HG03095 (cell line): ENCODE measurements around the gene SPATA6.

ENCODE experiments used
- ATAC-seq: cut with Tn5 transposase; IDR thresholded peaks from one replicate; pipeline ENCODE4 v1.9.1; 2021; ENCODE audit warnings: moderate library complexity; ENCODE audit not compliant: unreplicated experiment

SPATA6 gene

DNA sequence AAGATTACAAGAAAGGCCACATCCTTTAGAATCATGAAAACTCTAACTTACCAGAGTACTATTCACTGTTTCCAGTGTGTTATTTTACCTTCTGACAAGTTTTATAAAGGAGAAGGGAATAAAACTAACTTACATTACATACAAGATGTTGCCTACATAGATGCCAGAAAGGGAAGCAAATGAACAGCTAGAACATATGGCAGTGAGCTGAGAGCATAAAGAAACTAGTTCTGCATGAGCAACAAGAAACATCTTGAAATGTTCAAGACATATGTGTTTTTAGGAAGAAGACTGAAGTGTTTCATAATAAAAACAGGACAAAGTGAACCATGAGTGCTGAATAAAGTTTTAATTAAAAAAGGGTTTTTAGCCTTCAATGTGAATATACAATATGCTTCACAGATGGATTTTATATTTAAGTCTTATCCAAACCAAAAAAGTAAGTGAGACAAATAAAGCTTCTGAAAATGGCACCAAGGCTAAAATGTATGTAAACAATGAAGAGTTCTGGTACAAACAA lies 210.1 kb downstream of the SPATA6 start:
- ATAC-seq = no peak

DNA sequence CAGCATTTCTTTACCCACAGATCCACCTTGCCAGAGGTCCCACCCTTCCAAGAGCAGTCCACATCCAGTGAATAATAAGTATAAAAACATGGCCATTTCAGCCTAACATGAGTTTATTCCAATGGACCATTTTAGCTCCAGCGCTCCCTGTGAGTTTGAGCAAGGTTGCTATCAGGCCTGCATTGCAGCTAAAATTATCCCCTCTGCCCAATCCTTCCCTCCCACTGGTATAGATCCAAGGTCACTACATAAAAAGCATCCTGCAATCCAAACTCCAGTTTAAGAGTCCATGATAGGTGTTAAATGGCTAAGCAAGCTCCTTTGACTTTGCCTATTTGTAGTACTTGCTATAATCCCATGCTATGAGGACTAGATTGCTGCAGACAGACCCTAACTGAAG lies 213.9 kb downstream of the SPATA6 start:
- no peak for ATAC-seq

DNA sequence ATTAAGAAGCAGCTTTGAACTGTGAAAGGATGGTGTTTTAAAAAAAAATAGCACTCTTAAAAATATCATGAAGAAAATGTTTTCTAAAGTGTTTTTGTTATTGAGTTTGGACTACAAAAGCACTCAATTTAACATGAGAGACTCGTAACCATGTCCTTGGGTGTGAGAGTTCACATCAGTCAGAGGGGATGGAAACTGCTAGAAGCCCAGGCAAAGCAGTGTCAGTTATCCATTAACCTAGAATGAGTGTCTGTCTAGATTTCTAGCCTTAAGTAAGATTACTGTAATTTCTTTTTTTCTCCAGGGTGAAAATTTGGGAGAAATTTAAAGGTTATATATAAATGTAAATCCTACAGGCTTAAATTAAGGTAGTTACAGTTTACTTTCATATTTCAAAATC lies 217.8 kb downstream of the SPATA6 start:
- ATAC-seq = no peak

- ATAC-seq = no peak
Observed at GRCh38 chr1:48251821-48252220, 220.2 kb downstream of the SPATA6 start.

GRCh38 chr1:48251323-48251722 lies 220.7 kb downstream of the SPATA6 start:
- ATAC-seq = no peak

DNA sequence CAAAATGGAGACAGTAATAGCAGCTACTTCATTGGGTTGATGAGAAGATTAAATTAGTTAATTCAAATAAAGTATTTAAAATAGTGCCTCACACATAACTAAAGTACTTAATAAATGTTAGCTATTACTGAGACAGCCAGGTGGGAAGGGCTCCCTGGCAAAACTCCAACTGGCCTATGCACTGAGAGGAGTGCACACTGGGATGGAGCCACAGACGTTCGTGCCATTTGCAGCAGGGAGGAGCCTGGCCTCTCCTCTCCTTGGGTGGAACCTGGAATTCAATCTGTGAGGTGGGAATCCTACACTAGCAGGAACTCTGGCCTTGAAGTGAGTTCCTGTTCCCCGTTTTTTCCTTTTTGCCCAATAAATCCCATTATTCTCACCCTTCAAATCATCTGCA lies 221.4 kb downstream of the SPATA6 start:
- no peak for ATAC-seq

DNA sequence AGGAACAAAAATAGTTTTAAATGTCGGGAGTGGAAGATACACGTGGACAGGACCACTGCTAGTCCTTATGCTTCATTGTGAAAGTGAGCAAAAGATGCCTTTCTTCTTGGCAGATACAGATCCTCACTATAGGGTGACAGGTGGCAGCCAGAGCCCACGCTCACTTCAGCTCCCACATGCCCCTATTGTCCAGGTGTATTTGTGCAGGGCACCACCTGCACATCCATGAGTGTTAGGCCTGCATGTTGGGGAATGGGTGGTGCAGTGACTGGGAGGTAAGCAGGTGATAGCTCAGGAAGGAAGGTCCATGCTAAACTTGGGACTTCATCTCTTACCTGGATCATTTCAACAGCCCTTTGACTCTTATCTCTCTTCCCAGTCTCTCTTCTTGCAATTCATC lies 222.1 kb downstream of the SPATA6 start:
- ATAC-seq = no peak

DNA sequence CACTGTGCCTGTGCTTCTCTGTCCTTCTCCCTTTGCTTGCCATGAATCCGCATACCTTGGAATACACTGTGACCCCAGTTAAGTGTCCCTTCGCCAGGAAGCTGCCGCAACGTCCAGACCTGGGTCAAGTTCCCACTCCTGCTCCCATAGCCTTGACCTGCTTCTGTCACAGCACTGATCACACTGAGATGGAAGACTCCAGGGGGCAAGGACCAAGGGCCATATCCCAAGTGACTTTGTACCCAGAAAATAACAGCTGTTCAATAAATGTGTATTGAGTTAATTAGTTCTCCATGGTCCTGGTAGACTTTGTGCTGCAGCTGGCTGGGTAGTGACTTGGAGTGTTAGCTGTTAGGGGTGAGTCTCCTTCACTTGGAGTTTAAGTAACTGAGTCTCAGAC lies 223.6 kb downstream of the SPATA6 start:
- no peak for ATAC-seq

DNA sequence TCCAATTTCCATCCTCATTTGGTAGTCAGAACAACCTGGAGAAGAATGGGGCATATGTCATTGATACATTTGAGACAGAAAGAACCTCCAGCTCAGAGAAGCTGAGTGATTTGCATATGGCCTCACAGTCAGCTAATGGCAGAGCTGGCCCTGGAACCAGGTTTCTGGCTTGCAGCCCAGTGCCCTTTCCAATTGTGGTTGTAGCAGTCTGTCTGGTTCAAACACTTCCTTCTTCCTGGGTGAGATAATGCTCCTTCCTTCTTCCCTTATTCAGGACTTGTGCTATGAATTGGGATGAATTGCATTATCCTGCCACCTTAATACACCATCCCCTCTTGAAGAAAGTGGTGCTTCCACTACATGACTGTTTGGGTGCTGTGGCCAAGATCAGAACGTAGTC lies 225.3 kb downstream of the SPATA6 start:
- ATAC-seq = no peak
